HG02852 (cell line): ENCODE data around the gene EMILIN3.

Experiments used
- ATAC-seq: cut with Tn5 transposase; IDR thresholded peaks from one replicate; pipeline ENCODE4 v1.9.1; 2021; ENCODE audit warnings: mild to moderate bottlenecking, moderate library complexity; ENCODE audit not compliant: unreplicated experiment

EMILIN3 gene, protein sequence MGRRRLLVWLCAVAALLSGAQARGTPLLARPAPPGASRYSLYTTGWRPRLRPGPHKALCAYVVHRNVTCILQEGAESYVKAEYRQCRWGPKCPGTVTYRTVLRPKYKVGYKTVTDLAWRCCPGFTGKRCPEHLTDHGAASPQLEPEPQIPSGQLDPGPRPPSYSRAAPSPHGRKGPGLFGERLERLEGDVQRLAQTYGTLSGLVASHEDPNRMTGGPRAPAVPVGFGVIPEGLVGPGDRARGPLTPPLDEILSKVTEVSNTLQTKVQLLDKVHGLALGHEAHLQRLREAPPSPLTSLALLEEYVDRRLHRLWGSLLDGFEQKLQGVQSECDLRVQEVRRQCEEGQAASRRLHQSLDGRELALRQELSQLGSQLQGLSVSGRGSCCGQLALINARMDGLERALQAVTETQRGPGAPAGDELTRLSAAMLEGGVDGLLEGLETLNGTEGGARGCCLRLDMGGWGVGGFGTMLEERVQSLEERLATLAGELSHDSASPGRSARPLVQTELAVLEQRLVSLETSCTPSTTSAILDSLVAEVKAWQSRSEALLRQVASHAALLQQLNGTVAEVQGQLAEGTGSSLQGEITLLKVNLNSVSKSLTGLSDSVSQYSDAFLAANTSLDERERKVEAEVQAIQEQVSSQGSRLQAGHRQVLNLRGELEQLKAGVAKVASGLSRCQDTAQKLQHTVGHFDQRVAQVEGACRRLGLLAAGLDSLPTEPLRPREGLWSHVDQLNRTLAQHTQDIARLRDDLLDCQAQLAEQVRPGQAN

DNA sequence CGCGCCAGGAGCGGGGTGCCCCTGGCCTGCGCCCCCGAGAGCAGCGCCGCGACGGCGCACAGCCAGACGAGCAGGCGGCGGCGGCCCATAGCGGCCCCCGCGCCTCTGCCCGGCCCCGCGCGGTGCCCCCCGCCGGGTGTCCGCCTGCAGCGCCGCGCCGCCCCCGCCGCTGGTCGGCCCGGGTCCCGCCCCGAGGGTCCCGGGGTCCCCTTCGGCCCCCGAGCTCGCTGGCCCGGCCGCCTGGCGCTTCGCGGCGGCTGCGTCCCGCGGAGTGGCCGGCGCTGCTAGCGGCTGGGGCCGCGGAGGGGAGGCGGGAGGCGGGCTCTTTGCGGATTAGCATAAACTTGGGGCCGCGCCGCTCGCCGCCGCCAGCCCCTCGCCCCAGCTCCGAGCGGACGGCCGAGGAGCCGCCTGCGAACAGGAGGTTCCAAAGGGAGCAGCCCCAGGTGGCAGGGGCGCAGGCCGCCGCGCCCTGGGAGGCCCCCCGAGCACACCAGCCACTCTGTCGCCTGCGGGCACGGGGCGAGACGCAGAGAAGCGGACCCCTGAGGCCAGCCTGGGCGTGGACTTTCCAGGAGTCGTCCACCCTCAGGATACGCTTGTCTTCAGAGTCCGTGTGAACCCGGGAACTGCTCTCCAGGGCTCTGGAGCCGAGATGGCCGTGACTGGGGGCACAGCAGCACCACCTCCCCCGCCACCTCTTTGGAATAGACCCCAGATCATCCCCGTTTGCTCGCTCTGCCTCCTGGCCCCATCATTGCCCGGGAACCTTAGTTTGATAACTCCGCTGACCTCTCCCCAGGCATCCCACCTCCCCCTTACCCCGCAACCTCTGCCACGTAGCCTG, at the start of gene EMILIN3:
Gene EMILIN3, minus strand, starts transcription at position 273 of the 847 bp plus-strand sequence. Its CDS starts 184 bp downstream, at position 89.
- no peak for ATAC-seq

DNA sequence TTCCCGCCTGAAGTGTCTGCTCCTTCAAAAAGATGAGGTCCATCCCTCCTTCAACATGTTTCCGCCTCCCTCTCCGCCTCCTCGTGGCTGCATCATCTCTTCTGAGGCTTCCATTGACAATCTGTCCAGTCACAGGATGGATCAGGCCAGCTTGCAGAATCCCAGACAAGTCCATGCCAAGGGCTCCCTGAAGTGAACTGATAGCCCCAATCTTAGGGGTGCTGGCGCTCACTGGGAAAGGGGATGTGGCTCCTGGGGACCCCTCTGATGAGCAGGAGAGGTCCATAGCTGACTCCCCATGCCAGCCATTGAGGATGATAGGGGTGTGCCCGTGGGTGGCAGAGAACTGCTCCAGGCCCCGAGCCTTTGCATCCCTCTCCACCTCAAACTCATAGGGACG, 48.6 kb upstream of the EMILIN3 start:
- ATAC-seq = no peak

DNA sequence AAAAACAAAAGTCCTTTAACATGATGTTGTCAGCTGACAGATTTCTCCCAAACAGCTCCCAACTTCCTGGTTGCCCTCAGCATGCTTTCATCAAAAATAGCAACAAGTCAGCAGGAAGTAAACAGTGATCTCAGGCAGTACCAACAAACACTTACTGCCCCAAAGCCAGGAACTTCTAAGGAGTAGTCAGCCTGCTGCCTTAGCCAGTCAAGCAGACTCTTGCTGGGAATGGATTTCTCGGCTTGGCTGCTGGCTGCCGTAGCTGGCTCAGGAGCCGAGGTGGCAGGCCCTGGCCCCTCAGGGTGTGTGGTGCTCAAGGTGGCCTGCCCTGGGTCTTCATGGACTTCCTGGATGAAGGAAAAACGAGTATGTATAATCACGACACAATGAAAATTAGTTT, 46.6 kb upstream of the EMILIN3 start:
- ATAC-seq = no peak

DNA sequence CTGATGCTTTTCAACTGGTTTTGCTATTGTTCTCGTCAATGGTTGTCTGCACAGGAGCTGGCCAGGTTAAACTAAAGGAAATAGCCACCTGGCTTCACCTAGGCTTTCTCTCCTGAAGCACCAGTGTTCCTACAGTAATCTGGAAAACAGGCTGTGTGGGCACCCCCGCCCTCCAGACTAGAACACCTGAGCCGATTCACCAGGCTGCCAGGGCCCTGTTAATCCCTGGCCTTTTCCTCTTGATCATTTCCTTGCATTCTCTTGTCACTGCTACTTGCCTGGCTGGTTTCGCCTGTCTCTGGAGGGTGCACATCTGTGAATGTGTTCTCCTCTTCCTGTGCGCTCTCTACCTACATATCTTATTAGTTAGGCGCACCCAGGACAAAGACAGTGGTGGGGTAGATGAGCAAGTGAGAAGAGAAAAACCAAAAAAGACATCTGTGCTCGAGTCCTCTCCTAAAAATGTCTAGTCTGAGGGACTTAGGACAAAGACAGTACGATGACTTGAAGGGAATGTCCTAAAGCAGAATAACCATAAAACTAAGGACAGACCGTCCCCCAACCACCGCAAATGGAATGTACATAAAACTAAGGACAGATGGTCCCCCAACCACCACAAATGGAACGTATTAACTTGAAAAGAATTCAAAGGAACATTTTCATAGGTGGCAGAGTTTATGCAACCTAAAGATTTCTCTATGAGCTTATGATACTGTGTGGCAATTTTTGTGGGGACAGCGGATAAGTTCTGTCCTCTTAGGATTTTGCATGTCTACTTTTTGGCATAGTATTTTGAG, 45.9 kb upstream of the EMILIN3 start:
- no peak for ATAC-seq

DNA sequence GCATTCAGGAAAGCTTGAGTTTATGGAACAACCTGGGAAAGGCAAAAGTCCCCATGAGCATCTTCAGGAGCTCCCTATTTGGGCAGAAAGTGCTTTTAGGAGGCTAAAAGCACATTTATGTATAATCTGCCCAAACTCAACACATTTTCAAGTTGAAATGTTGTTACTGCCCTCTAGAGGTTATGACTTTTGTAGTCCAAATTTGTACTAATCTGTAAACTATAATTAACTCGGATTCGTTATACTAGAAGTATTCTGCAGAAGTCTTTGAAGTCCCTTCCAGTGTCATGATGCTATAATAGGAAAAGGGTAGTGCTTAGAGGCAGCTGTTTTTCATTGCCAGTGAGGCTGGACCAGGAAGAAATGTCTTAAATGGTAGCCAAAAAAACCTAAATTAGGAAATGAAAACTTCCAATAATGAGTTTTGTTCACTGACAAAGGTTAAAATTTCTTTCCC, 44.8 kb upstream of the EMILIN3 start:
- no peak for ATAC-seq

DNA sequence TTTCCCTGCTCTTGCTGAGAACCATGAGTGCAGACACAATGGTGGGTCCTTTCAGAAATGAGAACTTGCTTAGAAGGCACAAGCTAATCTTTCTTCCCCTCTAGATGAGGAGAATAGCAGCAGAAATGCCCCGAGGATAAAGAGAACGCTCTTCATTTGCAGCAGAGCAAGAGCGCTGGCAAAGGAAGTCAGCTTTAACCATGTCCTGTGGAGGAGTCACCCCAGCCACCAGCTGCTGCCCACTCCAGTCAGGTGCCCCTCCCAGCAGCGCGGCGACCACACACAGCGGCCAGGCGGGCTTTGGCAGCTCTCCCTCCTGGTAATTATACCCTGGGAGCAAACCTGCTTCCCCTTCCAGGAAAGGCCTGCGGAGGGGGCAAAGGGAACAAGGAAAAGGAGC, 42.4 kb upstream of the EMILIN3 start:
- no peak for ATAC-seq

DNA sequence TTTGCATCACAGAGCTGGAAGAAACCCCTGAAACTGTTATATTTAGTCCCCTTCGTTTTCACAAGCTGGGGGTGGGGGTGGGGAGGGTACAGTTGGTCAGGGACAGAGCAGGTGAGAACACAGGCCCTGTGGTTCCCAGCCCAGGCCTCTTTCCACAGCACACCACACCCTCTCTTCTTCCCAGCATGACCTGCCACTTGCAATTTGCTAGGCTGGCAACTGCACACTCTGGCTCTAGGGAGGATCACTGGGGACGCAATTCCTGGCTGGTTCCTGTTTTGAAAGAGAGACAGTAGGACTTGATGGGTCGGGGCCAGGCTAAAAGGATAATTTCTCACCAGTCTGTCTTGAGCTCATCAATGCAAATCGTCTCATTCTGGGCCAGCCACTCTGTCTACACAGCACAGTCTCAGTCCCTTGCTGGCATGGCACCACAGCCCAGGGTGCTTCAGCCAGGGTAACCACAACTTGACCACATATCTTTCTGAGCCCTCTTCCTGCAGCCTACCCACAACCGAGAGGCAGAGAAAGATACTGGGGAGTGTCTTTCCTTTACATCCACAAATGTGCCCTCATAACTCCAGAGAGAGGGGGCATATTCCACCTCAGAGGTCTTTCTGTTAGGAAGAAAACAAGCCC, 41.7 kb upstream of the EMILIN3 start:
- ATAC-seq = no peak

DNA sequence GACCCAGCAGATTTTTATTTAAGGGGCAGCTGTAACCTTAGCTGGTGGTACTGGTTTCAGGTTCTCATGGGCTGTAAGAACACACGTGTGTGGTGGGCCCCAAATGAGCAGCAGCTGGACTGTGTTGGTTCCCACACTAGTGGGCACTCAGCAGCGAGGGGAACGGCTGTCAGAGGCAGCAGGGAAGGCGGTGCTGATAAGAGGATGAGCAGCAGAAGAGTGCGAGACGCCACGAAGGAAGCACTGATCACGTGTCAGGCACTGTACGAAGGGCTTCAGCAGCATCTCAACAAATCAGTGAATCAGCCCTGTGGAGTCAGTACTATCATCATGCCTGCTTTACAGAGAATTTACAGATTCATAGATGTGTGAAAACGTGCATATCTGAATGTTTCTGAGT, 41.0 kb upstream of the EMILIN3 start:
- no peak for ATAC-seq

DNA sequence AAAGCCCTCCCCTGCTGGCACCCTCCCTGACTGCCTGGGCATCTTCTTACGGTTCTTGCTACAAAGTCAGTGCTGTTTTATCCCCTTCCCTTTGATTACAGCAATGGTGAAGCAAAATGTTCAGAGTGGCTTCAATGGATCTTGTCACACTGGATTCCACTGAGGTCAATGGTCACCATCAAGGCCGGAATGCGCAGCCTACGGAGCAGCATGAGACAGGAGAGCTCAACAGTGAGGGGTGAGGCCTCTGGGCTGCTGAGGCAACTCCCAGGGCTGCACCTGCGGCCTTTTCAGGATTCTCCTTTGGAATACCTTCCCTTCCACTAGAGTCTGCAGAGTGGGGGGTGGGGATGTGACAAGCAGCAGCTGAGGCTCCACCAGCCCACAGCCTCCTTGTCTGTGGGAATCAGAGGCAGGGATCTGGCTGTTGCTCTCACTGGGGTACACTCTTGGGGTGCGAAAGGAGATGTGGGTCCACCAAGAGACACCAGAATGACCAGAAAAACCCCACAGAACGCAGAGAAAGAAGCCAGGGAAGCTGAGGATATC, 40.4 kb upstream of the EMILIN3 start:
- ATAC-seq = no peak

DNA sequence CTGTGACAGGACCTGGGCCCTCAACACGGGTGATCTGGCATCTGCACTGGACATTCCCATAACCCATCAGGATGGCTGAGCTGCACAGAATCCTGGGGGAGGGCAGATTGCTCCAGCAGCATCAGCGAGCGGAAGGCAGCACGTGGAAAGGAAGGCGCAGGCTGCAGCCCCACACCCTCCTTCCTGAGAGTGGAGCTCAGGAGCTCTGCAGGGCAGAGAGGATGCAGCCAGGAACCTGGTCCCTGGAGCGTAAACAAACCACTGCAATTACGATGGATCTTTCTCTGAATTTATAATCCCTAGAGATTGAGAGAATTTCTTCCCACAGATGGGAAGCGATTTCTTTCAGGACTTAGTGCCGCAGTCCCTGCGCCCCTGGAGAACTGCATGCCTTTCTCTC, 39.7 kb upstream of the EMILIN3 start:
- no peak for ATAC-seq

DNA sequence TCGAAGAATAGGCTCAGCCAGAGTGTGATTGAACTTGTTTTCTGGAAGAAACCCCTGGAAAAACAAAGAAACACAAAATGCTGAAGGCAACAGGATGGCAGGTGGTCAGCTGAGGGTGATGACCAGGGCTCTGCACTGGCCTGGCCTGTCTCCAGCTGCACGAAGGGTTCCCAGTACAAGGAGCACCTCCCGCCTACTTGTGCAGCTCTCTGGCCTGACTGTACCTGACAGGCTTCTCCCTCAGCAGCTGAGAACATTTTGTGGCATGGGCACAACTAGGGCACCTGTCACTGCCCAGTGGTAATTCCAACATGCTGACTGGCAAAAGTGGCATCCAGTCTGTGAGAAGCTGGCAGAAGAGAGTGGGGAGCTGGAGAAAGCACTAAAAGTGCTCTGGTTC, 38.8 kb upstream of the EMILIN3 start:
- ATAC-seq = no peak

DNA sequence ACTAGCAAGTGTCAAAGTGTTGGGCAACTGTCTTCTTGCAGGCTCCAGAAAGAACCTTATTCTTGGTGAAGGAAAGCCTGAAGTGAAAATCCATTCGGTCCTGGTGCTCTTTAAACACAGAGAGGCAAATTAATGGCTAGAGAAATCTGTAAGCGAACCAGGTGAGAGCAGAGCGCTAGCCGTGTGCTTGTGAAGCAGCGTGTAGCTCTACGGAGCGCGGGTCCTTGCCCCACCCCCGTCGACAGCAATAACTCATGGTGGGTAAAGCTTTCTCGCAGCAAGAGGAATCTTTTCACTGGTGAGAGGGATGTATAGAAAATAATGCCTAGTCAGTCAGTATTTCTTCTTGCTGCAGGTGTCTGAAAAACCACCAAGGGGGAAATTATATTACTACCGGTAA, 37.0 kb upstream of the EMILIN3 start:
- ATAC-seq = no peak

DNA sequence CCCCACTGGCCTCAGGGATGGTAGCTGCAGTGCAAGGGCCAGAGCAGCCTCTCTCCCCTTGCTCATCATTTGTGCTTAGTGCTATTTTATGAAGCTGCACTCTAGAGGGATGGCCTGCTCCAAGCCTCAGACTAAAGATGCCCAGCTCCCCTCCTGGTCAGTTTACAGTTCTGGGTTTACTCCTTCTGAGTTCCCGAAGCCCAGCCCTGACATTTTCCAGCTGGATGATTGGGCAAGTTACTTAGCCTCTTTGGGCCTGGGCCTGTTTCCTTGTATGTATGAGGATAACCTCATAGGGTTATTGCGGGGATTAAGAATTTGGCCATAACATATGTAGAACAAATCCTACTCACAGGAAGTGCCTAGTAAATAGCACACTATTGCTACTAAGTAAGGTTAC, 31.8 kb upstream of the EMILIN3 start:
- ATAC-seq = no peak

DNA sequence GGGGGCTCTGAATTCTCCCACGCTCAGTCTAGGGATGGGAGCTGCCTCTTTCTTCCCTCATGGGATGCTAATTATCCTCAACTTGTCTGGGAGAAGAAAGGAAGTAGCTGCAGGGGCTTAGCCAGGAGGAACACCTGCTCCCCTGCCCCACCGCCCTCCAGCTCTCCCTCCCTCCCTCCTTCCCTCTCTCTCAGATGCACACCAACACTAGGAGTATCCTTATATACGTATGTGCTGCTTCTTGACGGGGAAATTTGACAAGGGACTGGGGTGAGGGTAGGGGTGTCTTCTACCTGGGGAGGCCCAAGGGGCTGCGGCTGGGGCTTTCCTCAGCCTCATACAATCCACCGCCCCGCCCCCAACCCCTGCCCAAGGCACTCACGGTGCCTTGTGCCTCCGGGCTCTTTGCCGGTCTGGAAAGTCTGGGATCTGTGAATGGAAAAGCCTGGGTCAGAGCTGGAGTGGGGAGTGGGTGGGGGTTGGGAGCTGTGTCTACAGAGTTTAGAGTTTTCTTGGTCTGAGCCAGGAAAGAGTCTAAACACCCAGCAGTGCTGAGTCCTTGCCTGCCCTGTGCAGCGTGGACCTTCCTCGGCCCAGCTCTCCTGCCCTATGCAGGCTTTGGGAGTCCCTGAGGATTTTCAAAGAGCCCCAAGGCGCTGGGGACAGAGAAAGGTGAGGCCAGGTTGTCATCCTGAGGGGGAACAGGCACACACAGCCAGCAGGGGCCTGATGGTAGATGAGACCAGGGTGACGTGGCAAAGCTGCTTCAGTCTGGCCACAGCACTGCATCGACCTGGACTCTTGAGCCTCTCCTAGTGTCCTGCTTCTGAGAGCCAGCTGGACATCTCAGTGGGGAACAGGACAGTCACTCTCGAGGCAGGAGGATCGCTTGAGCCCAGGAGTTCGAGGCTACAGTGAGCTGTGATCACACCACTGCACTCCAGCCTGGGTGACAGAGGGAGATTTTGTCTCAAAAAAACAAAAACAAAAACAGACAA, 29.3 kb upstream of the EMILIN3 start:
- ATAC-seq = no peak

DNA sequence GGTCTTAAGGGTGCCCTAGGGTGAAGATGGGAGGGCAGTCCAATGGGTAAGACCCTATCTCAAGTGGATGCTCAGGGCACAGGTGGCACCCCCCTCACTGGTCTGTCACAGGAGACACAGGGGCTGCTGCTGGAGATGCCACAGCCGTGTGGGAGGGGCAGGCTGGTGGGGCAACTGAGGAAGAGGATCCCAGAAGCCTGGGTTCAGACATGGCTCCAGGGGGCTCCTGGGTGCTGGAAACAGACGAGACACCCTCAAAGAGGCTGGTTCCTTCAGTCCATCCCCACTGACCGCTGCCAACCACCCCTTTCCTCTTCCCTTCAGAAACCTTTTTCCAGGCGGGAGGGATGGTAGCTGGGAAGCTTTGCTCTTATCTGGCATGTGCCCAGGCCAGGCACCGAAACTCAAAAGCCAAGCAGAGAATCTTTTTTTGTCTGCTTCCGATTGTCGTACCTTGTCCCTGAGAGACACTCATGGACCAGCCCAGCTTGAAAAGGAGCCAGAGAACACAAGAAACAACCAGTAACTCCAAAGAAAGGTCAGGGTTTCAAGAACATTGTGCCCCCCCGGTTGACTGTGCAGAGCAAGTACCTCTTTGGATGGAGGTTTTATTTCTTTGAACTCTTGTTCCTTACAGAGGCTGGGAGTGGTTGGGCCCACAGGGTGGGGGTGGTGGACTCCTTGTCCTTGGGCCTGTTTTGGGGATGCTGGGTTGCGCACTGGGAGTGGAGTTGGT, 28.5 kb upstream of the EMILIN3 start:
- no peak for ATAC-seq

DNA sequence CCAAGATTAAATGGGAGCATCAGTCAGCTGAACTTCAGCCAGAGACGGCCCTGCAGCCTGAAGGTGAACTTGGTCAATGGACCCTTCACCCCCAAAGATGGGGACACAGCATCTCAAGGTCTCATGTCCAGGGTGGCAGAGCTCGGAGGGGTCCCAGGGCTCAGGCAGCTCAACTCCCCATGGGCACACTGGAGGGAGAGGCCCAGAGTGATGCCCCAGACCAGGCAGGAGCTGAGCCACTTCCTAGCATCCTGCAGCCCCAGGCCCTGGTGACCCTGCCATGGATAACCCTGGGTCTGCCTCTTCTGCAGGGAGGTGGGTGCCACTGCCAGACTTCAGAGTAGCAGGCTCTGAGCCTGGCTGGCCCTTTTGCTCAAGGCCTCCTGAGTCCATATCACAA, 27.5 kb upstream of the EMILIN3 start:
- ATAC-seq = no peak

DNA sequence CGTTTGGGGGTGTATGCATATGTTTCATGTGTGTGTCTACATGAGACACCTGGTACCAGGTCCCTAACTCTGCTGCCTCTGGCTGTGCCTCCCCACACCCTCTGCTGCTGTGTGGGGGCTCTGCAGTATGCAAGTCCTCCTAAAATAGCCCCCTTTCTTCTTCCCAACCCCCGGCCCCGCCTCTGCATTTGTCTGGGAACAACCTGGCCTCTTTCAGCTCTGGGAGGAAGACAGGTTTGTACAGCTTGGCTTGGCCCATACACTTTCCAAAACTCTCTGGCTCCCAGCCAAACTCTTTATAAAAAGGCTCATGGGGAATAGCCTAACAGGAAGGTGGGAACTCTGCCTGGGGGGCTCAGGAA, 27.1 kb upstream of the EMILIN3 start:
- no peak for ATAC-seq
